Activated CD4-positive, alpha-beta T cell treated with anti-CD3 and anti-CD28 coated beads for 1 hour (primary cell): Measurements from ENCODE around the gene CCDC92B.
"Not testable (repeated sequence)": the region's sequence is repeated elsewhere in the genome, so short reads cannot be mapped to it uniquely, and the experiment has no call there.

Experiments used
- DNase-seq: peaks from one replicate; pipeline ENCODE4 v3.0.0-alpha.2; 2020

Gene CCDC92B

DNA sequence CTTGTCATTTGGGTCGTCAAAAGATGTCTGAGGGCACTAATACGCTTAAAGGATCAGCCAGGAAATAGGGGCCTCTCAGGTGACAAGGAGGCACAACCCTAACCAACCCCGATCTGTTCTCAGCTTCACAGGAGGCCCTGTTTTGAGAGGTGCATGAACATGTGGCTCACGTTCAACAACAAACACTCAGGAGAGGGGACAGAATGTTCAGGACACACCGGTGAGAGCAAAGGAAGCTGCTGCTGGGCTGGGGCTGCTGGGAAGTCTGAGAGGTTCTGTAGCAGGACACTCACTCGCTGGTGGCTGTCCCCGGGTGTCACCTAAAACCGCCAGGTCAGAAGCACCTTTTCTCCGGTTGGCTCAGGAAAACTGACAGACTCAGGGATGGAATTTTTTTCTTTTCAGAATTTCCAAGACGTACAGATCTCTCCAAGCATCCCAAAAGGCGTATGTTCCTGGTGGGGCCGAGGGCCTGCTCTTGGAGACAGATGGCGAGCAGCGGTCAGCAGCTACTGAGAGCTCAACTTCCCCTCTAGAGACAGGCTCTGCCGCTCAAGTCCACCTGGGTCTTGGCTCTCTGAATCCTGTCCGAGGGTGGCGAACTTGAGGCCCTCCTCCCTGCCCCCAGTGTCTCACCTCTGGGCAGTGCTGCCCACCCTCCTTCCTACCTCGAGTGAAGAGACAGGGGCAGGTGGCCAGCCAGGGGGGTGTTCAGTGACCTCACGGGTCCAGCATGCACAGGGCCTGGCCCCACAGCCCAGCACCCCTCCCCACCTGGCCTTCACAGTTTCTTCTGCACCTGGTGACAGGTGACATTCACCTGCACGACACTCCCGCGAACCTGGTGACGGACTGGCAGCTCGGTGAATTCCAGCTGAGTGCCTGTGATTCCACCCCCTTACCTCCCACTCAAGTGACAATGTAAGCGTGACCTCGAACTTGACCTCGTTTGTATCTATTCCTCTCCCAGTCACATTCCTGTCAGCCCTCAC is 60.8 kb downstream of the CCDC92B start:
- no peak for DNase-seq

- DNase-seq = no peak
These were observed 62.4 kb downstream of the CCDC92B start for GRCh38 chr17:2687074-2687418.

- no peak for DNase-seq
These were observed 63.8 kb downstream of the CCDC92B start for GRCh38 chr17:2685696-2686095.

- no peak for DNase-seq
These were observed 64.9 kb downstream of the CCDC92B start for GRCh38 chr17:2684549-2684948.

GRCh38 chr17:2683912-2684311 is 65.5 kb downstream of the CCDC92B start:
- DNase-seq = no peak

GRCh38 chr17:2682176-2682938 is 67.1 kb downstream of the CCDC92B start:
- DNase-seq = no peak

DNA sequence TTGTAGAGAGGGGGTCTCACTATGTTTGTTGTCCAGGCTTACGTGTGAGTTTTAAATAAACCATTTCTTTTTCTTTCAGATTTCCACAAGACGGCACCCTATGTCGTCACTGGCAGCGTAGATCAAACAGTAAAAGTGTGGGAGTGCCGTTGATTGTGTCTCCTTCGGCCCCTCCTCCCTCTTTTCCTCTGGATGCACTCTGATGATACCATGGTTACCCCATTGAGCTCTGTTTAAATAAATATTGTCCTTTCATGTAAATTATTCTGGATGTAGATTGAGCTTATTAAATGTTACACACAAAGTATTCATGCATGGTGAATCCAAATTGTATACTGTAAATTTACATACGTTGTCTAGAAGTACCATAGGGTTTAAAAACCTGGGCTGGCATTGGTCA is 67.8 kb downstream of the CCDC92B start:
- no peak for DNase-seq

DNA sequence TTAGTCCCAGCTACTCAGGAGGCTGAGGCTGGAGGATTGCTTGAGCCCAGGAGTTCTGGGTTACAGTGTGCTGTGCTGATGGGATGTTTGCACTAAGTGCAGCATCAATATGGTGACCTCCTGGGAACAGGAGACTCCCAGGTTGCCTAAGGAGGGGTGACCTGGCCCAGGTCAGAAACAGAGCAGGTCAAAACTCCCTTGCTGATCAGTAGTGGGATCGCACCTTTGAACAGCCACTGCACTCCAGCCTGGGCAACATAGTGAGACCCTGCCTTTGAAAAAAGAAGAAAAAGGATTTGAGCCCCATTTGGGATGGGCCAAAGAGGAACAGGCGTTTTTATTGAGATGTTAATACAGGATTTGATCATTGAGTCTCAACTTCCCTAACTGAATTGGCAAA is 68.5 kb downstream of the CCDC92B start:
- DNase-seq = no peak

GRCh38 chr17:2679247-2679646 is 70.2 kb downstream of the CCDC92B start:
- DNase-seq = not testable (repeated sequence)
